Heart left ventricle (tissue), 13 donors: ENCODE results near the gene TAGLN2.

Experiments used
- POLR2A ChIP-seq, 2 donors: fragments of 450-650 bp; IDR thresholded peaks; one replicate each; pipeline ENCODE4 v1.6.1; 2017; ENCODE audit warnings: antibody characterized with exemption in 2 of 2, mild to moderate bottlenecking in 2 of 2, moderate library complexity in 2 of 2
- TF ChIP-seq, protein P1 (sequence below), 12 donors: fragments of 200-600 bp; sonication (generic) in 4 of 12; IDR thresholded peaks; one replicate each; pipeline versions ENCODE4 v1.5.0 to v1.8.0; 2018 to 2022; ENCODE audit warnings: antibody characterized with exemption in 12 of 12, mild to moderate bottlenecking in 5 of 12
- donor health status: ischemic (EF 13 %, LVEDD 7.1; RV severe dilation, severe dysfunction).
- donor health status: DM: no; HTN: yes; CAD: no.
- donor health status: DM: no; HTN: no; CAD: no.
- donor health status: ischemic (EF 25% LVEDD 6.9; RV normal size, moderate dysfunction).
- donor health status: ischemic (EF 25% LVEDD 5.7; RV mildly dilated, moderate dysfunction).
- donor health status: ischemic (EF 35%, LVEDD 5.7; RV mildly dilated, moderate dysfunction).
- donor health status: nonischemic (EF 11% LVEDD 7.7; RV severe dilation, severe dysfunction).
- donor health status: DM: yes; HTN: yes; CAD: no.
- donor health status: PGD.
- donor health status: ischemic (EF 29% LVEDD 5.4; RV normal size, mild dysfunction).
- donor health status: nonischemic (EF 23%, LVEDD 6.1; RV moderate dilation, normal function).

DNA sequence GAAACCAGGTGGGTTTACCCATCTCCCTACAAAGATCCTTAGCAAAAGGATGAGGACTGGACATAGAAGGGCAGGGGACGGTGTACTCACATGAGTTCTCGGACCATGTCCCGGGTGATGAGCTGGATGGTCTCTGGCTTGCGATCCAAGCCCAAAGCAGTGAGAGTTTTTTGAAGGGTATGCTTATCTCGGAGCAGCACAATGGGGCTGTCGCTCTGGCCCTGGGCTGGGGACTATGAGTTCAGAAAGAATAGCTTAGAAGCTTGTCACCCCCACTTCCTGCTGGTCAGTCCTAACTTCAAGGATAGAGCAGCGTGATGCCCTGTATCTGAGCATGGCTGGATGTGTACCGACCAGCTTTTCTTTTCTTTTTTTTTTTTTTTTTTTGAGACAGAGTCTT lies 34.9 kb downstream of the TAGLN2 start:
- TF ChIP-seq POLR2A (IDR thresholded peaks at IDR 0.05) = no peak
- TF ChIP-seq, protein P1, sequence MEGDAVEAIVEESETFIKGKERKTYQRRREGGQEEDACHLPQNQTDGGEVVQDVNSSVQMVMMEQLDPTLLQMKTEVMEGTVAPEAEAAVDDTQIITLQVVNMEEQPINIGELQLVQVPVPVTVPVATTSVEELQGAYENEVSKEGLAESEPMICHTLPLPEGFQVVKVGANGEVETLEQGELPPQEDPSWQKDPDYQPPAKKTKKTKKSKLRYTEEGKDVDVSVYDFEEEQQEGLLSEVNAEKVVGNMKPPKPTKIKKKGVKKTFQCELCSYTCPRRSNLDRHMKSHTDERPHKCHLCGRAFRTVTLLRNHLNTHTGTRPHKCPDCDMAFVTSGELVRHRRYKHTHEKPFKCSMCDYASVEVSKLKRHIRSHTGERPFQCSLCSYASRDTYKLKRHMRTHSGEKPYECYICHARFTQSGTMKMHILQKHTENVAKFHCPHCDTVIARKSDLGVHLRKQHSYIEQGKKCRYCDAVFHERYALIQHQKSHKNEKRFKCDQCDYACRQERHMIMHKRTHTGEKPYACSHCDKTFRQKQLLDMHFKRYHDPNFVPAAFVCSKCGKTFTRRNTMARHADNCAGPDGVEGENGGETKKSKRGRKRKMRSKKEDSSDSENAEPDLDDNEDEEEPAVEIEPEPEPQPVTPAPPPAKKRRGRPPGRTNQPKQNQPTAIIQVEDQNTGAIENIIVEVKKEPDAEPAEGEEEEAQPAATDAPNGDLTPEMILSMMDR (IDR thresholded peaks at IDR 0.05) = no peak
